Fibroblast of lung (primary cell): ENCODE results near the gene PRR20B.

Source experiments
- EZH2 ChIP-seq: IDR thresholded peaks from 2 replicates; pipeline ENCODE4 v1.5.1; 2012; ENCODE audit warnings: low read length, control low read depth, mild to moderate bottlenecking; ENCODE audit errors: missing control alignments
- TF ChIP-seq, protein P1 (sequence below), 2 donors: IDR thresholded peaks in 1 of 2; conservative IDR thresholded peaks in 1 of 2; 1 replicate in 1 of 2; 2 replicates in 1 of 2; pipeline ENCODE4 v1.5.1; 2011 to 2012; ENCODE audit warnings: low read length in 2 of 2, control low read depth in 1 of 2, inconsistent platforms in 1 of 2, low read depth in 1 of 2, mild to moderate bottlenecking in 1 of 2

DNA sequence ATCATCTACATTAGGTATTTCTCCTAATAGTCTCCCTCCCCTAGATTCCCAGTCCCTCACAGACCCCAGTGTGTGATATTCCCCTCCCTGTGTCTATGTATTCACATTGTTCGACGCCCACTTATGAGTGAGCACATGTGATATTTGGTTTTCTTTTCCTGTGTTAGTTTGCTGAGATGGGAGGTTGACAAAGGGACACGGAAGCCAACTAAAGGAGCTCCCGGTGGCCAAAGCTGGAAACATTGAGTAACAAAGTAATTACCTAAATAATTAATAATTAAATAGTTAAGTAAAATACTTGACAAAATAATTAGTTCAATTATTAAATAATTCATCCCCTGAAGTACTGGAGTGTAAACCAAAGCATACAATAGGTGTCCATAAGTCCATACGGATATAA, 8.3 kb upstream of the PRR20B start:
- TF ChIP-seq, protein P1, sequence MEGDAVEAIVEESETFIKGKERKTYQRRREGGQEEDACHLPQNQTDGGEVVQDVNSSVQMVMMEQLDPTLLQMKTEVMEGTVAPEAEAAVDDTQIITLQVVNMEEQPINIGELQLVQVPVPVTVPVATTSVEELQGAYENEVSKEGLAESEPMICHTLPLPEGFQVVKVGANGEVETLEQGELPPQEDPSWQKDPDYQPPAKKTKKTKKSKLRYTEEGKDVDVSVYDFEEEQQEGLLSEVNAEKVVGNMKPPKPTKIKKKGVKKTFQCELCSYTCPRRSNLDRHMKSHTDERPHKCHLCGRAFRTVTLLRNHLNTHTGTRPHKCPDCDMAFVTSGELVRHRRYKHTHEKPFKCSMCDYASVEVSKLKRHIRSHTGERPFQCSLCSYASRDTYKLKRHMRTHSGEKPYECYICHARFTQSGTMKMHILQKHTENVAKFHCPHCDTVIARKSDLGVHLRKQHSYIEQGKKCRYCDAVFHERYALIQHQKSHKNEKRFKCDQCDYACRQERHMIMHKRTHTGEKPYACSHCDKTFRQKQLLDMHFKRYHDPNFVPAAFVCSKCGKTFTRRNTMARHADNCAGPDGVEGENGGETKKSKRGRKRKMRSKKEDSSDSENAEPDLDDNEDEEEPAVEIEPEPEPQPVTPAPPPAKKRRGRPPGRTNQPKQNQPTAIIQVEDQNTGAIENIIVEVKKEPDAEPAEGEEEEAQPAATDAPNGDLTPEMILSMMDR (conservative IDR thresholded peaks at IDR 0.05 in 1 of 2, IDR thresholded peaks at IDR 0.05 in 1 of 2; ENCODE audit: low read depth in 1 of 2, low read length in 2 of 2) = no peak
- no peak for TF ChIP-seq EZH2
